DND-41 (cell line): Measurements from ENCODE around the gene SMIM14.

Experiments
- ATAC-seq: fragments of 200-7000 bp; cut with Tn5 transposase; 3 replicates; pipeline ENCODE4 v1.9.1; 2021; ENCODE audit warnings: low read depth; ENCODE audit not compliant: insufficient read depth
- DNase-seq: peaks from one replicate; pipeline ENCODE4 v3.0.0-alpha.2; 2020
- H2AFZ ChIP-seq: 2 replicates; pipeline ENCODE4 v1.6.0; 2012; ENCODE audit warnings: low read depth, low read length
- H3K27ac ChIP-seq: 2 replicates; pipeline ENCODE4 v1.5.1; 2012; ENCODE audit warnings: low read length, inconsistent platforms
- H3K27me3 ChIP-seq: fragments of 200-600 bp; sonication (generic); 2 replicates; pipeline ENCODE4 v1.6.0; 2012; ENCODE audit warnings: low read length, mild to moderate bottlenecking, inconsistent platforms; ENCODE audit not compliant: insufficient read depth, poor library complexity
- H3K36me3 ChIP-seq: 2 replicates; pipeline ENCODE4 v1.5.1; 2012; ENCODE audit warnings: low read length, inconsistent platforms; ENCODE audit not compliant: insufficient read depth
- H3K4me1 ChIP-seq: 2 replicates; pipeline ENCODE4 v1.5.1; 2012; ENCODE audit warnings: mild to moderate bottlenecking, low read length; ENCODE audit not compliant: insufficient read depth
- H3K4me2 ChIP-seq: 2 replicates; pipeline ENCODE4 v1.6.0; 2012; ENCODE audit warnings: mild to moderate bottlenecking, moderate library complexity, low read length, inconsistent platforms; ENCODE audit not compliant: insufficient read depth
- H3K4me3 ChIP-seq, 2 experiments: fragments of 200-600 bp in 1 of 2; shearing (Covaris generic) in 1 of 2; 2 replicates each; pipeline ENCODE4 v1.5.1; 2012 to 2016; ENCODE audit warnings: inconsistent platforms in 2 of 2, low read length in 2 of 2, mild to moderate bottlenecking in 2 of 2, low read depth in 1 of 2, moderate library complexity in 1 of 2
- H3K79me2 ChIP-seq: 2 replicates; pipeline ENCODE4 v1.6.0; 2012; ENCODE audit warnings: low read length, inconsistent platforms; ENCODE audit not compliant: insufficient read depth
- H3K9ac ChIP-seq: 2 replicates; pipeline ENCODE4 v1.6.0; 2012; ENCODE audit warnings: low read depth, mild to moderate bottlenecking, inconsistent platforms, low read length, moderate library complexity
- H3K9me3 ChIP-seq: 2 replicates; pipeline ENCODE4 v1.5.1; 2012; ENCODE audit warnings: low read length, moderate library complexity, mild to moderate bottlenecking, inconsistent platforms; ENCODE audit not compliant: insufficient read depth, severe bottlenecking
- H4K20me1 ChIP-seq: 2 replicates; pipeline ENCODE4 v1.6.0; 2012; ENCODE audit warnings: low read length; ENCODE audit not compliant: insufficient read depth
- EZH2 ChIP-seq: IDR thresholded peaks from 3 replicates; pipeline ENCODE4 v1.6.1; 2012; ENCODE audit warnings: borderline replicate concordance, low read depth, mild to moderate bottlenecking, moderate library complexity, low read length, inconsistent platforms; ENCODE audit not compliant: severe bottlenecking
- TF ChIP-seq, protein P1 (sequence below): IDR thresholded peaks from 2 replicates; pipeline ENCODE4 v1.5.1; 2012; ENCODE audit warnings: borderline replicate concordance, low read length, moderate library complexity, mild to moderate bottlenecking; ENCODE audit not compliant: poor library complexity, severe bottlenecking; ENCODE audit errors: extremely low read depth

SMIM14 gene

DNA sequence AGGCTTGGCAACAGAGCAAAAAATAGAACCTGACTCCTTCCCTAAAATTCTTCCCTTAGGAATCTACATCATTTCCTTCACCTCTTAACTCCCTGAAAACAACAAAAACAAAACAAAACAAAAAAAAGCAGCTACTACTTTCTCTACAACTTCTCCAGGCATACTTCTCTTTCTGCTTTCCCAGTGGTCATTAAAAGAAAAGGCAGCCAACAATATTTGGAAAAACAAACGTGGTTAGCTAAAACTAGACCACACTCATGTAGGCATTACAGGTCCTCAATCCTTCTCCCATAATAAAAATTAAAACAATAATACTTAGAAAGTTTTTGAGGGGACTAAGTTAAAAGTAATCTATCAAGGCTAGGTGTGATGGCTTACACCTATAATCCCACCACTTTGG, 29.0 kb upstream of the SMIM14 start:
- no peak for ATAC-seq

DNA sequence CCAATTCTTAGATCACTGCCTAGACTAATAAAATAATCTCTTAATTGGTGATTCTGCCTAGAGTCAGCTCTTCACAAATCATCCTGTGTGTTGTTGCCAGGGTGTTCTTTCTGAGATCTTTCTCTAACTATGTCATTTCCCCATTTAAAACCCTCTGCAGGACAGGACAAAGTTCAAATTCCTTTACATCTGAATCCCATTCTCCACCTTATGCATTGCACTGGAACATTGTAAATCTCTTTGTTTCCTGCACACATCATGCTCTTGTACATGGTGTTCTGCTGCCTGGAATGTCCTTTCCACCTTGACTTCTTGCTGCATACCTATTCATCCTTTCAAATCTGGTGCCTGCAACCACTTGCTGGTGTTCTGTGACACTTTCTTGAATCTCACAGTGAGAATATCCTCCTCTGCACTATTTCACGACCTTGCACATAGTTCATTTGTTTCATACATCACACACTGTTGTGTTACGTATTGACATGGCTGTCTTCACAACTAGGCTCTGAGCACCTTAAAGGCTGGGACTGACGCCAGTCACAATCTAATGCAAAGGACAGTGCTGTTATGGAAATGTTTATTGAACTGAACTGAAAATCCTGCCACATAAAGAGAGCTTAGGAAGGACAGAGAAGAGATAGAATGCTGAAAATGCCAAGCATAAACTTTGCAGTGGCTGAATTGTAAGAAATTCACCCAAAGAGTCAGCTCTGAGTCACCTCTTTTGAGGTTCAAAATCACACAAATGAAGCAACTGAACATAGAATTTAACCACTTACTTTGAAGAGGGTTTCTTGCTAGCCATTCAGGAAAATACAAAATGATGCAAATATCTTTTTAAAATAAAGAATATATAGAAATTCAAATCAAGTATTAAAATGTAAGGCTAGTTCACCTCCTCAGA, 26.4 kb upstream of the SMIM14 start:
- Histone ChIP-seq H3K79me2 (no peaks in the 10 kb centered on the region), H3K9me3 (no peaks in the 10 kb centered on the region), H3K27ac (no peak overlapping the region), H3K9ac (no peak overlapping the region), H4K20me1 (no peaks in the 10 kb centered on the region), H3K27me3 (no peaks in the 10 kb centered on the region), H3K4me3 (no peak overlapping the region), H3K4me1 (no peaks in the 10 kb centered on the region), H3K36me3 (no peaks in the 10 kb centered on the region), H3K4me2 (no peak overlapping the region), H2AFZ (no peak overlapping the region)
- TF ChIP-seq, protein P1, sequence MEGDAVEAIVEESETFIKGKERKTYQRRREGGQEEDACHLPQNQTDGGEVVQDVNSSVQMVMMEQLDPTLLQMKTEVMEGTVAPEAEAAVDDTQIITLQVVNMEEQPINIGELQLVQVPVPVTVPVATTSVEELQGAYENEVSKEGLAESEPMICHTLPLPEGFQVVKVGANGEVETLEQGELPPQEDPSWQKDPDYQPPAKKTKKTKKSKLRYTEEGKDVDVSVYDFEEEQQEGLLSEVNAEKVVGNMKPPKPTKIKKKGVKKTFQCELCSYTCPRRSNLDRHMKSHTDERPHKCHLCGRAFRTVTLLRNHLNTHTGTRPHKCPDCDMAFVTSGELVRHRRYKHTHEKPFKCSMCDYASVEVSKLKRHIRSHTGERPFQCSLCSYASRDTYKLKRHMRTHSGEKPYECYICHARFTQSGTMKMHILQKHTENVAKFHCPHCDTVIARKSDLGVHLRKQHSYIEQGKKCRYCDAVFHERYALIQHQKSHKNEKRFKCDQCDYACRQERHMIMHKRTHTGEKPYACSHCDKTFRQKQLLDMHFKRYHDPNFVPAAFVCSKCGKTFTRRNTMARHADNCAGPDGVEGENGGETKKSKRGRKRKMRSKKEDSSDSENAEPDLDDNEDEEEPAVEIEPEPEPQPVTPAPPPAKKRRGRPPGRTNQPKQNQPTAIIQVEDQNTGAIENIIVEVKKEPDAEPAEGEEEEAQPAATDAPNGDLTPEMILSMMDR: no peak
- no peak for TF ChIP-seq EZH2
- no peak for DNase-seq
- ATAC-seq: no peak

More for the DNA sequence above, 29.0 kb upstream of the SMIM14 start:
- Histone ChIP-seq H3K9me3 (no peaks in the 10 kb centered on the region), H3K27ac (no peak overlapping the region), H2AFZ (no peak overlapping the region), H3K36me3 (no peaks in the 10 kb centered on the region), H4K20me1 (no peaks in the 10 kb centered on the region), H3K27me3 (no peaks in the 10 kb centered on the region), H3K4me3 (no peak overlapping the region), H3K4me2 (no peak overlapping the region), H3K4me1 (no peaks in the 10 kb centered on the region), H3K9ac (no peak overlapping the region), H3K79me2 (no peaks in the 10 kb centered on the region)
- TF ChIP-seq, protein P1: no peak
- TF ChIP-seq EZH2: no peak
- no peak for DNase-seq

DNA sequence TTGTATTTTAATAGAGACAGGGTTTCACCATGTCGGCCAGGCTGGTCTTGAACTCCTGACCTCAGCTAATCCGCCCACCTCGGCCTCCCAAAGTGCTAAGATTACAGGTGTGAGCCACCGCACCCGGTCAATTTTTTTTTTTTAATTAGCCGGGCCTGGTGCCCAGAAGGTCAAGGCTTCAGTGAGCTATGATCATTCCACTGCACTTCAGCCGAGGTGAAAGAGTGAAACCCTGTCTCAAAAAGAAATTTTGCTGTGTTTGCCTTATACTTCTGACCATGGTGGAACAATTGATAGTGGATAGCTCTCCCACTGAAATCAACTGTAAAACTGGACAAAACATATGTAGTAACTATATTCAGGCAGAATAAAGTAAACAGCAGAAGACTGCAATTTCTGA, 24.0 kb upstream of the SMIM14 start:
- Histone ChIP-seq H3K9ac (no peak overlapping the region), H3K27ac (no peak overlapping the region), H4K20me1 (no peaks in the 10 kb centered on the region), H3K4me3 (no peak overlapping the region), H3K79me2 (no peaks in the 10 kb centered on the region), H3K4me1 (no peaks in the 10 kb centered on the region), H2AFZ (no peak overlapping the region), H3K4me2 (no peak overlapping the region), H3K27me3 (no peaks in the 10 kb centered on the region), H3K9me3 (no peaks in the 10 kb centered on the region), H3K36me3 (no peaks in the 10 kb centered on the region)
- TF ChIP-seq, protein P1: no peak
- TF ChIP-seq EZH2: no peak
- no peak for DNase-seq
- ATAC-seq: no peak
